PFSK-1 (cell line): ENCODE results near the gene BABAM1.

Source experiments
- FOXP2 ChIP-seq: optimal IDR thresholded peaks from 2 replicates; pipeline ENCODE3; 2011; ENCODE audit warnings: borderline replicate concordance, control low read depth, inconsistent platforms; ENCODE audit not compliant: insufficient read depth; ENCODE audit errors: extremely low read length, extremely low read depth
- POLR2AphosphoS5 ChIP-seq: IDR thresholded peaks from 2 replicates; pipeline ENCODE4 v1.6.1; 2012; ENCODE audit warnings: low read depth, mild to moderate bottlenecking, control low read depth, low read length, moderate library complexity
- REST ChIP-seq, 2 experiments: IDR thresholded peaks; 2 replicates each; pipeline versions ENCODE4 v1.6.1 to v1.8.0; 2011 to 2012; ENCODE audit warnings: low read depth in 2 of 2, low read length in 2 of 2, control low read depth in 1 of 2, inconsistent platforms in 1 of 2, mild to moderate bottlenecking in 1 of 2, moderate library complexity in 1 of 2; ENCODE audit not compliant: insufficient read depth in 1 of 2
- SIN3A ChIP-seq: IDR thresholded peaks from 2 replicates; pipeline ENCODE4 v1.6.1; 2012; ENCODE audit warnings: mild to moderate bottlenecking, low read length, moderate library complexity, borderline replicate concordance; ENCODE audit not compliant: insufficient read depth
- TAF1 ChIP-seq: IDR thresholded peaks from 2 replicates; pipeline ENCODE4 v1.6.1; 2012; ENCODE audit warnings: low read length, control low read depth, borderline replicate concordance; ENCODE audit not compliant: insufficient read depth

Gene BABAM1

GRCh38 chr19:17325133-17325532 is 57.9 kb downstream of the BABAM1 start:
- TF ChIP-seq SIN3A (no peak), TAF1 (no peak), REST (IDR thresholded peaks at IDR 0.05; ENCODE audit: insufficient read depth in 1 of 2, low read depth in 2 of 2, low read length in 2 of 2) (no peak), FOXP2 (no peak), POLR2AphosphoS5 (no peak)

GRCh38 chr19:17325881-17326594 is 58.8 kb downstream of the BABAM1 start:
- TF ChIP-seq TAF1 = no peak
- TF ChIP-seq SIN3A = no peak
- no peak for TF ChIP-seq POLR2AphosphoS5
- TF ChIP-seq FOXP2 = no peak
- no peak for TF ChIP-seq REST (IDR thresholded peaks at IDR 0.05; ENCODE audit: insufficient read depth in 1 of 2, low read depth in 2 of 2, low read length in 2 of 2)

GRCh38 chr19:17326595-17326966 is 59.3 kb downstream of the BABAM1 start:
- no peak for TF ChIP-seq FOXP2
- TF ChIP-seq SIN3A = no peak
- no peak for TF ChIP-seq REST (IDR thresholded peaks at IDR 0.05; ENCODE audit: insufficient read depth in 1 of 2, low read depth in 2 of 2, low read length in 2 of 2)
- TF ChIP-seq POLR2AphosphoS5 = no peak
- TF ChIP-seq TAF1 = no peak

- TF ChIP-seq FOXP2 (no peak), TAF1 (no peak), REST (IDR thresholded peaks at IDR 0.05; ENCODE audit: insufficient read depth in 1 of 2, low read depth in 2 of 2, low read length in 2 of 2) (no peak), SIN3A (no peak), POLR2AphosphoS5 (no peak)
Measured at GRCh38 chr19:17327068-17327653, 59.9 kb downstream of the BABAM1 start.
